ENCODE data around the gene TSEN54. TPM values are rescaled to one million over a fixed set of nuclear protein-coding genes. Genes with fewer than 3 reads are reported as not detected.

The TSEN54 gene
- total RNA-seq, 2 experiments from 2014 or later: 73.3 to 78.7 TPM

- Mint-ChIP-seq H3K4me1 (ENCODE audit: low read depth) (peaks cover 26% of the 10 kb centered on the region), H3K4me3 (peak overlapping the region; percentile 76), H3K36me3 (ENCODE audit: low read depth) (peaks cover 43% of the 10 kb centered on the region), H3K27me3 (no peaks in the 10 kb centered on the region), H3K9me3 (no peaks in the 10 kb centered on the region), H3K27ac (peak overlapping the region; percentile 95)
- H3K9me3 ChIP-seq (ENCODE audit: control insufficient read depth in 1 of 2, insufficient read depth in 1 of 2, low read length in 2 of 2): no peaks in the 10 kb centered on the region
- intact Hi-C loops (cut with DNase I, micrococcal nuclease): no loop called here
- ChIA-PET CTCF (interaction anchor here (0.8 kb wide), 1 partner anchor 61 kb away, joined by 3 read pairs; no protein-coding TSS in a partner anchor), POLR2A (interaction anchor here (0.7 to 3.1 kb wide), 7 partner anchors 12 to 293 kb away, joined by 3 to 32 read pairs (median 4); partner anchors contain the start of genes LLGL2, SLC25A19, TMEM94 and TSEN54)
- H3K4me3 ChIP-seq (ENCODE audit: low read length): peak overlapping the region; percentile 20
- TF ChIP-seq CTCF (IDR thresholded peaks at IDR 0.05): no peak
- peaks cover 24% of the 10 kb centered on the region for H3K36me3 ChIP-seq (ENCODE audit: insufficient read depth, low read length)
- no peaks in the 10 kb centered on the region for H3K27me3 ChIP-seq (ENCODE audit: control insufficient read depth in 1 of 2, insufficient read depth in 2 of 2, low read length in 2 of 2)
- peaks cover 30% of the 10 kb centered on the region for H3K4me1 ChIP-seq (ENCODE audit: insufficient read depth, low read length)
- H3K27ac ChIP-seq (ENCODE audit: low read depth in 1 of 2, low read length in 2 of 2): peak overlapping the region; percentile 55 to 65
- DNase-seq (peak in 13 of 14 experiments; percentile 6 to 81 (median 51)), ATAC-seq (ENCODE audit: poor library complexity) (peak; percentile 96)
Observed at GRCh38 chr17:75487351-75488070, 28.8 kb upstream of the TSEN54 start.

GRCh38 chr17:75488693-75489510, 27.4 kb upstream of the TSEN54 start:
- H3K4me1 ChIP-seq (ENCODE audit: insufficient read depth, low read length): peaks cover 30% of the 10 kb centered on the region
- H3K27me3 ChIP-seq (ENCODE audit: control insufficient read depth in 1 of 2, insufficient read depth in 2 of 2, low read length in 2 of 2): no peaks in the 10 kb centered on the region
- ChIA-PET CTCF (no interaction called here), POLR2A (interaction anchor here (2.1 to 3.1 kb wide), 2 partner anchors 28 to 32 kb away, joined by 23 to 32 read pairs; partner anchors contain the start of genes TMEM94 and TSEN54)
- DNase-seq: peak in 1 of 14 experiments; percentile 10
- H3K36me3 Mint-ChIP-seq (ENCODE audit: low read depth): peaks cover 45% of the 10 kb centered on the region
- H3K27ac ChIP-seq (ENCODE audit: low read depth in 1 of 2, low read length in 2 of 2): no peak overlapping the region
- H3K4me3 ChIP-seq (ENCODE audit: low read length): no peak overlapping the region
- intact Hi-C loops (cut with DNase I, micrococcal nuclease): no loop called here
- no peak for ATAC-seq (ENCODE audit: poor library complexity)
- H3K9me3 ChIP-seq (ENCODE audit: control insufficient read depth in 1 of 2, insufficient read depth in 1 of 2, low read length in 2 of 2): no peaks in the 10 kb centered on the region
- H3K27me3 Mint-ChIP-seq: no peaks in the 10 kb centered on the region
- no peak overlapping the region for H3K4me3 Mint-ChIP-seq
- no peak for TF ChIP-seq CTCF (IDR thresholded peaks at IDR 0.05)
- no peak overlapping the region for H3K27ac Mint-ChIP-seq
- H3K4me1 Mint-ChIP-seq (ENCODE audit: low read depth): peaks cover 26% of the 10 kb centered on the region
- H3K36me3 ChIP-seq (ENCODE audit: insufficient read depth, low read length): peaks cover 37% of the 10 kb centered on the region
- H3K9me3 Mint-ChIP-seq: no peaks in the 10 kb centered on the region

GRCh38 chr17:75489511-75489955, 26.8 kb upstream of the TSEN54 start:
- peaks cover 30% of the 10 kb centered on the region for H3K4me1 ChIP-seq (ENCODE audit: insufficient read depth, low read length)
- no peaks in the 10 kb centered on the region for H3K9me3 ChIP-seq (ENCODE audit: control insufficient read depth in 1 of 2, insufficient read depth in 1 of 2, low read length in 2 of 2)
- Mint-ChIP-seq H3K36me3 (ENCODE audit: low read depth) (peaks cover 47% of the 10 kb centered on the region), H3K27ac (peak overlapping the region; percentile 42), H3K4me3 (no peak overlapping the region), H3K9me3 (no peaks in the 10 kb centered on the region), H3K4me1 (ENCODE audit: low read depth) (peaks cover 26% of the 10 kb centered on the region), H3K27me3 (no peaks in the 10 kb centered on the region)
- CTCF ChIA-PET: no interaction called here
- H3K27ac ChIP-seq (ENCODE audit: low read depth in 1 of 2, low read length in 2 of 2): no peak overlapping the region
- POLR2A ChIA-PET: no interaction called here
- TF ChIP-seq CTCF (IDR thresholded peaks at IDR 0.05): no peak
- no peaks in the 10 kb centered on the region for H3K27me3 ChIP-seq (ENCODE audit: control insufficient read depth in 1 of 2, insufficient read depth in 2 of 2, low read length in 2 of 2)
- intact Hi-C loops (cut with DNase I, micrococcal nuclease): no loop called here
- H3K4me3 ChIP-seq (ENCODE audit: low read length): no peak overlapping the region
- ATAC-seq (ENCODE audit: poor library complexity) (no peak), DNase-seq (no peak)
- peaks cover 44% of the 10 kb centered on the region for H3K36me3 ChIP-seq (ENCODE audit: insufficient read depth, low read length)

Measured in CD4-positive, alpha-beta T cell (primary cell).